Adrenal gland (tissue), 12 donors: Measurements from ENCODE around the gene VSIG1. TPM values are rescaled to one million over a fixed set of nuclear protein-coding genes. Genes with fewer than 3 reads are reported as not detected.

Experiments
- DNase-seq, 7 donors: peaks; one replicate each; pipeline ENCODE4 v3.0.0-alpha.2; 2019 to 2020
- H3K27ac ChIP-seq, 5 donors: fragments of 200-600 bp; sonication (generic) in 4 of 5; 1 replicate in 3 of 5; 2 replicates in 2 of 5; pipeline versions ENCODE4 v1.5.1 to v1.8.0; 2016 to 2020; ENCODE audit warnings: mild to moderate bottlenecking in 1 of 5
- H3K27me3 ChIP-seq: fragments of 200-600 bp; 2 replicates; pipeline ENCODE4 v1.8.0; 2021
- H3K36me3 ChIP-seq, 2 donors: fragments of 200-600 bp; replicated peaks in 1 of 2; 1 replicate in 1 of 2; 2 replicates in 1 of 2; pipeline versions ENCODE4 v1.5.1 to v1.8.0; 2018 to 2022
- H3K4me1 ChIP-seq, 2 donors: fragments of 200-600 bp; replicated peaks in 1 of 2; 1 replicate in 1 of 2; 2 replicates in 1 of 2; pipeline versions ENCODE4 v1.5.1 to v1.8.0; 2018 to 2021
- H3K4me3 ChIP-seq, 4 donors: fragments of 200-600 bp; sonication (generic) in 3 of 4; one replicate each; pipeline ENCODE4 v1.5.1; 2016 to 2018
- H3K9me3 ChIP-seq, 3 donors: fragments of 200-600 bp; sonication (generic) in 1 of 3; replicated peaks in 1 of 3; 1 replicate in 2 of 3; 2 replicates in 1 of 3; pipeline versions ENCODE4 v1.5.1 to v1.8.0; 2016 to 2021
- CTCF ChIP-seq, 6 experiments: fragments of 450-650 bp in 4 of 6; fragments of 200-600 bp in 2 of 6; sonication (generic) in 1 of 6; IDR thresholded peaks; 1 replicate in 5 of 6; 2 replicates in 1 of 6; pipeline versions ENCODE4 v1.5.1 to v1.8.0; 2016 to 2021; ENCODE audit warnings: antibody characterized with exemption in 6 of 6, mild to moderate bottlenecking in 2 of 6, moderate library complexity in 1 of 6
- POLR2A ChIP-seq, 2 donors: fragments of 450-650 bp; IDR thresholded peaks; one replicate each; pipeline ENCODE4 v1.6.1; 2017; ENCODE audit warnings: antibody characterized with exemption in 2 of 2, mild to moderate bottlenecking in 2 of 2, moderate library complexity in 1 of 2
- WGBS, 4 donors: extraction: QIAGEN DNeasy Blood & Tissue Kit in 2 of 4; methylation state at CpG; one replicate each; pipeline versions ENCODE4 v1.1.5 to v1.1.7; 2013 to 2017; 5-methylcytosine and 5-hydroxymethylcytosine counted together
- intact Hi-C, 2 donors: fragments of 100-400 bp; cut with DNase I; formaldehyde crosslinking; loops; one replicate each; pipeline versions ENCODE4 v1.14.1 to v1.15.0; 2022 to 2023
- polyA plus RNA-seq, 3 donors: library from polyadenylated mRNA; stranded (reverse); fragments of 200-250 nt in 2 of 3; fragments of 350-450 nt in 1 of 3; fragmentation: Illumina TruSeq in 1 of 3; extraction: RNeasy Lipid Tissue Mini Kit (QIAGEN cat#74804) in 1 of 3; gene quantifications; one replicate each; pipeline ENCODE4 v1.2.3, GENCODE V29; 2013 to 2014
- total RNA-seq, 9 donors: library from RNA; depleted of rRNA in 4 of 9; stranded (reverse); fragments of >200 nt in 4 of 9; fragments of 120-200 nt in 1 of 9; fragmentation: NEBNext Ultra II Directional in 1 of 9; extraction: Animal tissue kit (Norgen Biotek cat#: 25700) in 1 of 9; gene quantifications; one replicate each; pipeline versions ENCODE4 v1.1.0 to v1.2.4, GENCODE V29; 2013 to 2023
- donor health status: healthy with polysubstance abuse.
- donor health status: Bipolar disorder and iron deficiency.
- donor health status: DM: yes; HTN: yes; CAD: no.
- donor health status: DM: no; HTN: no; CAD: no.
- donor health status: DM: no; HTN: no; CAD: no.
- donor health status: DM: yes; HTN: yes; CAD: no.

VSIG1 gene
- total and polyA plus RNA-seq, 12 donors = 0.08 to 0.30 (median 0.18) TPM; not detected in 4

GRCh38 chrX:108072746-108073145, 27.9 kb downstream of the VSIG1 start:
- no peak overlapping the region for H3K27ac ChIP-seq
- peaks cover 15% of the 10 kb centered on the region for H3K27me3 ChIP-seq
- no peak for DNase-seq
- TF ChIP-seq CTCF (IDR thresholded peaks at IDR 0.05) (no peak), POLR2A (IDR thresholded peaks at IDR 0.05) (no peak)
- no peaks in the 10 kb centered on the region for H3K4me1 ChIP-seq
- no peaks in the 10 kb centered on the region for H3K9me3 ChIP-seq
- 73 to 89% (median 78%) methylated on average over 3 to 5 of the region's 5 CpGs for WGBS, 4 donors
- intact Hi-C loops = no loop called here
- H3K36me3 ChIP-seq = no peaks in the 10 kb centered on the region
- no peak overlapping the region for H3K4me3 ChIP-seq

DNA sequence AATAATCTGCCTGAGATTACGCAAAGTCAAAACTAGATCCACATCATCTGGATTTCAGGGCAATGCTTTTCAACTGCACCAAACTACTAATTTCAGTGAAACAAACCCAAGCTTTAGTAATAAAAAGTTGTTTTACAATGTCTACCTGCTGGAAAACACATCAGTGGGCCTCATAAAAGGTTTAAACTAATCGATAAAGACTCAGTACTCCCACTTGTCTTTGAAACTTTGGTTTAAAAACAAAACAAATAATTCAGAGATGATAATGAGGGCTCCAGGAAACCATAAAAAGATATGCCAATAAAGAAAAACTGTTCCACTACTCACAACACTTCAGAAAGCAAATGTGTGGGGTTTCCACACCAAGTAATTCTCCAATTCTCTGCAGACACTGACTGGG, 36.2 kb downstream of the VSIG1 start:
- H3K4me1 ChIP-seq = no peaks in the 10 kb centered on the region
- H3K4me3 ChIP-seq = no peak overlapping the region
- H3K27me3 ChIP-seq = peaks cover 10% of the 10 kb centered on the region
- TF ChIP-seq POLR2A (IDR thresholded peaks at IDR 0.05) (no peak), CTCF (IDR thresholded peaks at IDR 0.05) (no peak)
- no peak for DNase-seq
- peaks cover 0 to 10% of the 10 kb centered on the region in 2 donors for H3K36me3 ChIP-seq
- WGBS, 4 donors = 87 to 100% (median 94%) methylated on average over 2 of the region's 2 CpGs
- intact Hi-C loops = no loop called here
- no peak overlapping the region for H3K27ac ChIP-seq
- H3K9me3 ChIP-seq = no peaks in the 10 kb centered on the region

DNA sequence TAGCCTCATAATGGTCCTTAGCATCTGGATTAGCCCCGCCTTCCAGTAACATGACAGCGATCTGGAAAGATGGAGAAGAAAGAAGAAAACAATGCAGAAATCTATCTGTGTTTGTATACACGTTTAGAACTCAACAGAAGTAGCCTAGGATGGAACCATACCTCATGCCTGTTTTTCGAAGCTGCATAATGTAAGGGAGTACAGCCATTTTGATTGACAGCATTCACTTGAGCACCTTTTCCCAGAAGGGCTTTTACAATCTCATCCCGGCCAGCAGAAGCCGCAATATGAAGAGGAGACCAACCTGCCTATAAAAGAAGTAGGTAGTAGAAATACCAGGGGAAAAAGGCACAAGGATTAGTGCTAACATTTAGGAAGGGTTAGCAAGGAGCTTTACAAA, 42.9 kb downstream of the VSIG1 start:
- Histone ChIP-seq H3K27me3 (no peaks in the 10 kb centered on the region), H3K9me3 (no peaks in the 10 kb centered on the region), H3K27ac (no peak overlapping the region), H3K4me1 (peaks cover 3 to 4% of the 10 kb centered on the region in 2 donors), H3K36me3 (peaks cover 0 to 10% of the 10 kb centered on the region in 2 donors), H3K4me3 (no peak overlapping the region)
- WGBS, 4 donors = 80 to 95% (median 86%) methylated on average over 6 of the region's 6 CpGs
- no peak for DNase-seq
- TF ChIP-seq POLR2A (IDR thresholded peaks at IDR 0.05) (no peak), CTCF (IDR thresholded peaks at IDR 0.05) (no peak)
- intact Hi-C loops = no loop called here

GRCh38 chrX:108088511-108088910, 43.6 kb downstream of the VSIG1 start:
- H3K4me1 ChIP-seq = peaks cover 3 to 4% of the 10 kb centered on the region in 2 donors
- H3K27me3 ChIP-seq = no peaks in the 10 kb centered on the region
- H3K4me3 ChIP-seq = no peak overlapping the region
- H3K36me3 ChIP-seq = peaks cover 0 to 10% of the 10 kb centered on the region in 2 donors
- intact Hi-C loops = no loop called here
- no peaks in the 10 kb centered on the region for H3K9me3 ChIP-seq
- H3K27ac ChIP-seq = no peak overlapping the region
- TF ChIP-seq POLR2A (IDR thresholded peaks at IDR 0.05) (no peak), CTCF (IDR thresholded peaks at IDR 0.05) (no peak)
- no peak for DNase-seq
- WGBS, 4 donors = 50 to 77% (median 61%) methylated on average over 1 of the region's 1 CpG
